H9 (cell line): Measurements from ENCODE around the gene NCF2. TPM values are rescaled to one million over a fixed set of nuclear protein-coding genes. Genes with fewer than 3 reads are reported as not detected.

Source experiments
- DNase-seq: peaks from one replicate; pipeline ENCODE4 v3.0.0-alpha.2; 2017
- H2AFZ ChIP-seq: one replicate; pipeline ENCODE4 v1.6.1; 2013; ENCODE audit warnings: mild to moderate bottlenecking, low read length, control low read depth, moderate library complexity
- H2AK5ac ChIP-seq: 2 replicates; pipeline ENCODE4 v1.6.1; 2013; ENCODE audit warnings: low read length, control low read depth, mixed read lengths; ENCODE audit not compliant: insufficient read length
- H2BK120ac ChIP-seq: one replicate; pipeline ENCODE4 v1.6.1; 2013; ENCODE audit warnings: low read depth, mild to moderate bottlenecking, low read length, control low read depth, inconsistent platforms; ENCODE audit not compliant: poor library complexity, severe bottlenecking
- H2BK12ac ChIP-seq: 2 replicates; pipeline ENCODE4 v1.6.1; 2013; ENCODE audit warnings: low read length, control low read depth, mixed read lengths, low read depth; ENCODE audit not compliant: insufficient read length
- H2BK15ac ChIP-seq: 2 replicates; pipeline ENCODE4 v1.6.1; 2013; ENCODE audit warnings: low read depth, low read length, control low read depth
- H2BK20ac ChIP-seq: one replicate; pipeline ENCODE4 v1.6.1; 2013; ENCODE audit warnings: low read depth, mild to moderate bottlenecking, low read length, control low read depth, inconsistent platforms; ENCODE audit not compliant: poor library complexity, severe bottlenecking
- H2BK5ac ChIP-seq: 2 replicates; pipeline ENCODE4 v1.6.1; 2013; ENCODE audit warnings: low read length, control low read depth, mixed read lengths; ENCODE audit not compliant: insufficient read length
- H3K14ac ChIP-seq: 2 replicates; pipeline ENCODE4 v1.6.1; 2013; ENCODE audit warnings: low read length, control low read depth; ENCODE audit not compliant: insufficient read depth
- H3K18ac ChIP-seq: 2 replicates; pipeline ENCODE4 v1.6.1; 2013; ENCODE audit warnings: low read depth, mild to moderate bottlenecking, mixed read lengths, low read length, control low read depth; ENCODE audit not compliant: insufficient read length
- H3K23ac ChIP-seq: 2 replicates; pipeline ENCODE4 v1.6.1; 2013; ENCODE audit warnings: low read length, control low read depth, mixed read lengths, low read depth; ENCODE audit not compliant: insufficient read length
- H3K23me2 ChIP-seq: 2 replicates; pipeline ENCODE4 v1.6.1; 2013; ENCODE audit warnings: low read depth, mild to moderate bottlenecking, mixed read lengths, low read length, control low read depth; ENCODE audit not compliant: insufficient read length, poor library complexity, severe bottlenecking
- H3K27ac ChIP-seq: 2 replicates; pipeline ENCODE4 v1.5.1; 2013; ENCODE audit warnings: low read length, control low read depth, mixed read lengths, low read depth; ENCODE audit not compliant: insufficient read length
- H3K27me3 ChIP-seq: 2 replicates; pipeline ENCODE4 v1.6.1; 2013; ENCODE audit warnings: low read length, control low read depth, inconsistent platforms; ENCODE audit not compliant: insufficient read depth
- H3K4ac ChIP-seq: 2 replicates; pipeline ENCODE4 v1.6.1; 2013; ENCODE audit warnings: low read depth, mild to moderate bottlenecking, control low read depth, inconsistent platforms, low read length, moderate library complexity
- H3K4me1 ChIP-seq: 2 replicates; pipeline ENCODE4 v1.6.1; 2013; ENCODE audit warnings: low read length, control low read depth, inconsistent platforms; ENCODE audit not compliant: insufficient read depth
- H3K4me2 ChIP-seq: 2 replicates; pipeline ENCODE4 v1.6.1; 2013; ENCODE audit warnings: low read length, control low read depth, mixed read lengths; ENCODE audit not compliant: insufficient read length, insufficient read depth
- H3K56ac ChIP-seq: 2 replicates; pipeline ENCODE4 v1.6.1; 2013; ENCODE audit warnings: low read depth, mild to moderate bottlenecking, mixed read lengths, low read length, control low read depth; ENCODE audit not compliant: insufficient read length
- H3K79me1 ChIP-seq: 2 replicates; pipeline ENCODE4 v1.6.1; 2013; ENCODE audit warnings: low read depth, mild to moderate bottlenecking, moderate library complexity, low read length, control low read depth, inconsistent platforms; ENCODE audit not compliant: insufficient read depth, poor library complexity, severe bottlenecking
- H3K79me2 ChIP-seq: 2 replicates; pipeline ENCODE4 v1.6.1; 2013; ENCODE audit warnings: low read length, control low read depth, inconsistent platforms; ENCODE audit not compliant: insufficient read depth
- H3K9ac ChIP-seq: 2 replicates; pipeline ENCODE4 v1.6.1; 2013; ENCODE audit warnings: low read length, control low read depth, mixed read lengths; ENCODE audit not compliant: insufficient read length; ENCODE audit errors: extremely low read depth
- H3K9me3 ChIP-seq: one replicate; pipeline ENCODE4 v1.6.1; 2013; ENCODE audit warnings: low read depth, low read length, inconsistent platforms; ENCODE audit not compliant: control insufficient read depth
- H3T11ph ChIP-seq: one replicate; pipeline ENCODE4 v1.6.1; 2013; ENCODE audit warnings: mild to moderate bottlenecking, low read length, control low read depth, inconsistent platforms
- H4K20me1 ChIP-seq: one replicate; pipeline ENCODE4 v1.6.1; 2013; ENCODE audit not compliant: control insufficient read depth, insufficient read length, insufficient read depth
- H4K5ac ChIP-seq: 2 replicates; pipeline ENCODE4 v1.6.1; 2013; ENCODE audit warnings: low read depth, mild to moderate bottlenecking, mixed read lengths, low read length, control low read depth; ENCODE audit not compliant: insufficient read length
- H4K8ac ChIP-seq: replicated peaks from 2 replicates; pipeline ENCODE4 v1.6.1; 2013; ENCODE audit warnings: low read length, control low read depth, mixed read lengths, low read depth; ENCODE audit not compliant: insufficient read length
- H4K91ac ChIP-seq: 2 replicates; pipeline ENCODE4 v1.6.1; 2013; ENCODE audit warnings: low read depth, mild to moderate bottlenecking, moderate library complexity, mixed read lengths, low read length, control low read depth; ENCODE audit not compliant: insufficient read length
- H3K27ac Mint-ChIP-seq, 3 experiments: 2 replicates in 2 of 3; 3 replicates in 1 of 3; pipeline ENCODE4 v1.8.0; 2020 to 2021; ENCODE audit warnings: mixed read lengths in 3 of 3, mild to moderate bottlenecking in 1 of 3, moderate library complexity in 1 of 3
- H3K27me3 Mint-ChIP-seq: 2 replicates; pipeline ENCODE4 v1.8.0; 2021; ENCODE audit warnings: low read depth, mild to moderate bottlenecking, moderate library complexity, mixed read lengths
- H3K36me3 Mint-ChIP-seq, 3 experiments: 2 replicates in 2 of 3; 3 replicates in 1 of 3; pipeline ENCODE4 v1.8.0; 2020 to 2021; ENCODE audit warnings: low read depth in 3 of 3, mixed read lengths in 3 of 3; ENCODE audit not compliant: insufficient read depth in 1 of 3
- H3K4me1 Mint-ChIP-seq, 2 experiments: 2 replicates each; pipeline ENCODE4 v1.8.0; 2020; ENCODE audit warnings: mixed read lengths in 2 of 2
- H3K4me3 Mint-ChIP-seq, 2 experiments: 2 replicates in 1 of 2; 3 replicates in 1 of 2; pipeline ENCODE4 v1.8.0; 2020 to 2021; ENCODE audit warnings: mild to moderate bottlenecking in 2 of 2, mixed read lengths in 2 of 2, moderate library complexity in 1 of 2
- H3K9me3 Mint-ChIP-seq, 2 experiments: 2 replicates in 1 of 2; 3 replicates in 1 of 2; pipeline ENCODE4 v1.8.0; 2020; ENCODE audit warnings: mild to moderate bottlenecking in 2 of 2, mixed read lengths in 2 of 2, moderate library complexity in 1 of 2
- WGBS: extraction: QIAGEN DNeasy Blood & Tissue Kit; methylation state at CpG from one replicate; pipeline ENCODE4 v1.1.7; 2013; ENCODE audit warnings: missing lambda C conversion rate, low lambda C conversion rate, mixed read lengths; ENCODE audit not compliant: insufficient read length; ENCODE audit errors: extremely low coverage; 5-methylcytosine and 5-hydroxymethylcytosine counted together
- total RNA-seq: library from RNA; stranded (reverse); gene quantifications from 2 replicates; pipeline ENCODE4 v1.2.1, GENCODE V29; 2021
- TF ChIP-seq, protein P1 (sequence below): fragments of 200-600 bp; sonication (generic); conservative IDR thresholded peaks from 3 replicates; pipeline ENCODE4 v1.8.0; 2021; ENCODE audit warnings: antibody characterized with exemption, mild to moderate bottlenecking

The NCF2 gene
- total RNA-seq, 1 experiment from 2014 or later: not detected

DNA sequence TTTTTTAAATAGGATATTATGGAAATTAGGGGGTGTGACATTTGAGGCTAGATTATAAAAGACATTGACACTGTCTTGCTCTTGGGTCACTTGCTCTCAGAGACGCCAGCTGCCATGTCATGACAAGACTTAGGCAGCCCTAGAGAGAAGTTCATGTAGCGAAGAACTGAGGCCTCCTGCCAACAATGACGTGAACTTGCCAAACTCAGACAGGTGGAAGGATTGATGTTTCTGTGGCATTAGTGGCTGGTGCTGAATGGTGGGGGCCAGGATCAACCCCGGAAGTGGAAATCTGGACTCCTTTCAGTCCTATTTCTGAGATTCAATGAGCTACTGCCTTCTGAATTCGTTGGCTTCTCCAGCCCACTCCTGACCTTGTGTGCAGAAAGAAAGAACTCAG is 14.7 kb downstream of the NCF2 start:
- Mint-ChIP-seq H3K27ac (no peak overlapping the region), H3K27me3 (no peaks in the 10 kb centered on the region; the same call in 1 of the 2 replicates), H3K4me3 (no peak overlapping the region), H3K36me3 (no peaks in the 10 kb centered on the region; a peak in 1 of 7 replicates), H3K9me3 (no peaks in the 10 kb centered on the region; a peak in 2 of 5 replicates), H3K4me1 (peaks cover 5 to 7% of the 10 kb centered on the region in 2 experiments)
- H3T11ph ChIP-seq: no peak overlapping the region
- no peak overlapping the region for H3K14ac ChIP-seq
- no peak overlapping the region for H3K4ac ChIP-seq
- H4K91ac ChIP-seq: no peak overlapping the region
- no peak overlapping the region for H2AFZ ChIP-seq
- TF ChIP-seq, protein P1, sequence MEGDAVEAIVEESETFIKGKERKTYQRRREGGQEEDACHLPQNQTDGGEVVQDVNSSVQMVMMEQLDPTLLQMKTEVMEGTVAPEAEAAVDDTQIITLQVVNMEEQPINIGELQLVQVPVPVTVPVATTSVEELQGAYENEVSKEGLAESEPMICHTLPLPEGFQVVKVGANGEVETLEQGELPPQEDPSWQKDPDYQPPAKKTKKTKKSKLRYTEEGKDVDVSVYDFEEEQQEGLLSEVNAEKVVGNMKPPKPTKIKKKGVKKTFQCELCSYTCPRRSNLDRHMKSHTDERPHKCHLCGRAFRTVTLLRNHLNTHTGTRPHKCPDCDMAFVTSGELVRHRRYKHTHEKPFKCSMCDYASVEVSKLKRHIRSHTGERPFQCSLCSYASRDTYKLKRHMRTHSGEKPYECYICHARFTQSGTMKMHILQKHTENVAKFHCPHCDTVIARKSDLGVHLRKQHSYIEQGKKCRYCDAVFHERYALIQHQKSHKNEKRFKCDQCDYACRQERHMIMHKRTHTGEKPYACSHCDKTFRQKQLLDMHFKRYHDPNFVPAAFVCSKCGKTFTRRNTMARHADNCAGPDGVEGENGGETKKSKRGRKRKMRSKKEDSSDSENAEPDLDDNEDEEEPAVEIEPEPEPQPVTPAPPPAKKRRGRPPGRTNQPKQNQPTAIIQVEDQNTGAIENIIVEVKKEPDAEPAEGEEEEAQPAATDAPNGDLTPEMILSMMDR: no peak
- no peaks in the 10 kb centered on the region for H3K23me2 ChIP-seq
- no peak overlapping the region for H2BK5ac ChIP-seq
- no peak overlapping the region for H3K18ac ChIP-seq
- no peak overlapping the region for H2BK12ac ChIP-seq
- H4K20me1 ChIP-seq: no peaks in the 10 kb centered on the region
- H3K79me2 ChIP-seq: no peaks in the 10 kb centered on the region
- H3K79me1 ChIP-seq: no peaks in the 10 kb centered on the region
- H4K5ac ChIP-seq: no peak overlapping the region
- H4K8ac ChIP-seq: no peak overlapping the region
- H3K23ac ChIP-seq: no peak overlapping the region
- H3K27ac ChIP-seq: no peak overlapping the region
- H2BK15ac ChIP-seq: no peak overlapping the region
- H2BK20ac ChIP-seq: no peak overlapping the region
- H3K9me3 ChIP-seq: no peaks in the 10 kb centered on the region
- no peak overlapping the region for H2AK5ac ChIP-seq
- H3K4me1 ChIP-seq: no peaks in the 10 kb centered on the region; the same call in 1 of the 2 replicates
- no CpG with 5 or more reads among the region's 5 CpGs for WGBS
- no peak overlapping the region for H3K4me2 ChIP-seq
- DNase-seq: no peak
- H3K27me3 ChIP-seq: no peaks in the 10 kb centered on the region
- no peak overlapping the region for H3K9ac ChIP-seq
- no peak overlapping the region for H3K56ac ChIP-seq
- H2BK120ac ChIP-seq: no peak overlapping the region
